Esophagus (tissue), 2 donors: ENCODE results near the gene GCA. TPM values are rescaled to one million over a fixed set of nuclear protein-coding genes. Genes with fewer than 3 reads are reported as not detected.
A peak's percentile ranks its signal among the peaks of the same experiment; 100 is the strongest.

ENCODE experiments used
- H3K27ac ChIP-seq, 2 donors: one replicate each; pipeline ENCODE4 v1.5.1; 2013; ENCODE audit warnings: low read depth in 2 of 2, mild to moderate bottlenecking in 2 of 2, inconsistent platforms in 1 of 2, low read length in 1 of 2, moderate library complexity in 1 of 2
- H3K27me3 ChIP-seq, 2 donors: one replicate each; pipeline ENCODE4 v1.6.1; 2013; ENCODE audit warnings: low read length in 2 of 2, control low read depth in 1 of 2, mild to moderate bottlenecking in 1 of 2; ENCODE audit not compliant: insufficient read depth in 2 of 2, control insufficient read depth in 1 of 2
- H3K36me3 ChIP-seq, 2 donors: one replicate each; pipeline ENCODE4 v1.6.1; 2013; ENCODE audit warnings: low read length in 1 of 2; ENCODE audit not compliant: control insufficient read depth in 2 of 2, insufficient read depth in 2 of 2
- H3K4me1 ChIP-seq, 2 donors: one replicate each; pipeline ENCODE4 v1.6.1; 2013; ENCODE audit warnings: low read length in 1 of 2; ENCODE audit not compliant: control insufficient read depth in 2 of 2, insufficient read depth in 2 of 2
- H3K4me3 ChIP-seq, 2 donors: one replicate each; pipeline ENCODE4 v1.5.1; 2013; ENCODE audit warnings: low read length in 2 of 2, mild to moderate bottlenecking in 2 of 2, low read depth in 1 of 2, moderate library complexity in 1 of 2
- H3K9me3 ChIP-seq, 2 donors: one replicate each; pipeline ENCODE4 v1.6.1; 2013; ENCODE audit warnings: mild to moderate bottlenecking in 2 of 2, low read depth in 1 of 2, low read length in 1 of 2, moderate library complexity in 1 of 2; ENCODE audit not compliant: control insufficient read depth in 2 of 2, insufficient read depth in 1 of 2
- WGBS, 2 donors: extraction: QIAGEN DNeasy Blood & Tissue Kit; methylation state at CpG; one replicate each; pipeline ENCODE4 v1.1.7; 2013; 5-methylcytosine and 5-hydroxymethylcytosine counted together
- polyA plus RNA-seq, 2 donors: library from polyadenylated mRNA; stranded (reverse); fragments of 200-250 nt; gene quantifications; one replicate each; pipeline ENCODE4 v1.2.3, GENCODE V29; 2013
- donor health status: healthy with polysubstance abuse.
- donor health status: Bipolar disorder and iron deficiency.

Gene GCA
- polyA plus RNA-seq, 2 donors = 6.5 to 7.1 TPM

GRCh38 chr2:162327806-162328205 is 16.1 kb upstream of the GCA start:
- no peaks in the 10 kb centered on the region for H3K4me1 ChIP-seq
- 95 to 96% methylated on average over 15 of the region's 15 CpGs for WGBS, 2 donors
- no peak overlapping the region for H3K27ac ChIP-seq

DNA sequence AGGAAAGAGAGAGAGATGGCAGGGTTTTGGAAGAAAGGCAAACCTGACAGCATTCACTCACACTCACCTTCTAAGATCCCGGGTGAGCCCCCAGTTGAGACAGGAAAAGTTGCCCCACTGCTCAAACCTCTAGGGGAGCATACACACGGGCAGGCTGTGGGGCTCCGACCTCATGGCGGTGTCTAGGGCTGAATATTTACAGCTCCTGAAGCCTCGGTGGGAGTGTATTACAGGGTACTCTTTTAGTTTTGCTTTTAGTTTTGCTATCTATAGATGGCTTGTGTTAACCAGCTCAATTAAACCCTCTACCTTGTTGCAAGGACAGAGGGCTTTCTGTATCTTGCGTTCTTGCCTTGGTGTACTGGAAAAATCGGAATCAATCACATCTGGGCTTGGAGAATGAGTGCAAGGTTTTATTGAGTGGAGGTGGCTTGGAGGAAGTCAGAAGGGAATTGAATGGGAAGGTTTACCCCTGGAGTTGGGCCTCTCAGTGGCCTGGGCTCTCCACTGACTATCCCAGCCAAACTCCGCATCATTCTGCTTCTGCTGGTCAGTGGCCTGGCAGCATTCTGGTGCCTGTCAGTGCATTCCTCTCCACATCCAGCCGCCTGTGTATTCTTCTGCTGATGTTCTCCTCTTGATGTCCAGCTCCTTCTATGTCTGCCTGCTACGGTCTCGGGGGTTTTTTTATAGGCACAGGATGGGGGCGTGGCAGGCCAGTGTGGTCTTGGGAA is 15.3 kb upstream of the GCA start:
- Histone ChIP-seq H3K36me3 (no peaks in the 10 kb centered on the region), H3K4me3 (no peak overlapping the region), H3K9me3 (no peaks in the 10 kb centered on the region), H3K4me1 (no peaks in the 10 kb centered on the region), H3K27ac (no peak overlapping the region), H3K27me3 (no peaks in the 10 kb centered on the region)
- WGBS, 2 donors = 94 to 96% methylated on average over 12 of the region's 12 CpGs

More at GRCh38 chr2:162327806-162328205, 16.1 kb upstream of the GCA start:
- no peaks in the 10 kb centered on the region for H3K36me3 ChIP-seq
- H3K27me3 ChIP-seq = no peaks in the 10 kb centered on the region
- no peak overlapping the region for H3K4me3 ChIP-seq
- H3K9me3 ChIP-seq = no peaks in the 10 kb centered on the region

- 78 to 83% methylated on average over 1 of the region's 1 CpG for WGBS, 2 donors
Observed at GRCh38 chr2:162330881-162331280, 13.1 kb upstream of the GCA start.

DNA sequence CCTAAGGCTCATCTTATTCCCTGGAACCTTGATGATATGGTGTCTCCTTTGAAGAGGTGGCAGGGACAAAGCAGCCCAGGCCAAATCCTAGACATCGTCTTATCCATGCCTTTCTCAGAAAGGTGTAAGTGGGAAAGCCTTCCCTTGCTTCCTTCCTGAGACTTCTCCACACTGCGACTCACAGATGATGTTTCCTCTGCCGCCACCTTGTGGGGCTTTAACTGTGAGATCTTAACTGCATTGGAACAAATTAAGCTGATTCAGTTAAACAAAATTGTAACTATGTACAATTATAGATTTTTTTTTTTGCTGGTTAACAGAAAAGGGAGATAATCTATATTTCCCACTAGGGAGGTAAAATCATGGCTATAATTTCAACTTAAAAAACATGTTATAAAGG is 10.0 kb upstream of the GCA start:
- Histone ChIP-seq H3K27ac (no peak overlapping the region), H3K27me3 (no peaks in the 10 kb centered on the region), H3K9me3 (no peaks in the 10 kb centered on the region), H3K4me3 (no peak overlapping the region), H3K36me3 (no peaks in the 10 kb centered on the region), H3K4me1 (no peaks in the 10 kb centered on the region)
- WGBS, 2 donors = 46 to 50% methylated on average over 3 of the region's 3 CpGs

More at GRCh38 chr2:162330881-162331280, 13.1 kb upstream of the GCA start:
- Histone ChIP-seq H3K27ac (no peak overlapping the region), H3K36me3 (no peaks in the 10 kb centered on the region), H3K9me3 (no peaks in the 10 kb centered on the region), H3K27me3 (no peaks in the 10 kb centered on the region), H3K4me3 (no peak overlapping the region), H3K4me1 (no peaks in the 10 kb centered on the region)

DNA sequence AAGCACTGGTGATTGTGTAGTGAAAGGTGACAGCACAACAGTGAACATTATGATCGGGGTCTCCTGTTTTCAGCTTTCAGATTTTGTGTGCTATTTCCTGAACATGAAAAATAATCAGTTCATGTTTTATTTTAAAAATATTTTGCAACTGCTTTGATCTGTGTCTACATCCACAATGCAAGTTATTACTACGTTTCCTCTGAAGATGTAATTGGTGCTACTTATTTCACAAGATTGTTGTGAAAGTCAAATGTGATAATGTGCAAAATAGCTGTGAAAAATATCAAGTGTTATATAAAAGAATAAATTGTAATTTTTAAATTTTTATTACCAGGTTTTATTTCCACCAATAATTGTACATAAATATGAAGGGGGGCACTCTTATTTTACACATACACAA is 6.1 kb upstream of the GCA start:
- no peak overlapping the region for H3K27ac ChIP-seq
- H3K27me3 ChIP-seq = no peaks in the 10 kb centered on the region
- WGBS, 2 donors = 87 to 92% methylated on average over 2 of the region's 2 CpGs
- H3K36me3 ChIP-seq = no peaks in the 10 kb centered on the region
- no peak overlapping the region for H3K4me3 ChIP-seq
- no peaks in the 10 kb centered on the region for H3K9me3 ChIP-seq
- H3K4me1 ChIP-seq = no peaks in the 10 kb centered on the region

DNA sequence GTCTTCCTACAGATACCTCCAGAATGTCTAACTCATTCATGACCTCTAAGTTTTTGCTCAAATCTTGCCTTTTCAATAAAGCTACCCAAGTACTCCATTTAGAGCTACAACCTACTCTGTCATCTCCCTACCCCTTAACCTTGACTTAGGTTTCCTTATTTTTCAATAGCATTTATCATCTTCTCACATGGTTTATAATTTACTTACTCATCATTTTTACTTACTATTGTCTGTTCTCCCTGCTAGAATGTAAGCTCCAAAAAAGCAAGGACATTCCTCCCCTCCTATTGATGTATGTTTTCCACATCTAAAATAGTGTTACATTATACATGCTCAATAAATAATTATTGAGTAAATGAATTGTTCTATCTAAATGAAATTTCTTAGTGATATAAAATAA is 3.1 kb upstream of the GCA start:
- H3K4me1 ChIP-seq = no peaks in the 10 kb centered on the region
- no peaks in the 10 kb centered on the region for H3K27me3 ChIP-seq
- H3K4me3 ChIP-seq = no peak overlapping the region
- no peaks in the 10 kb centered on the region for H3K36me3 ChIP-seq
- H3K27ac ChIP-seq = no peak overlapping the region
- H3K9me3 ChIP-seq = no peaks in the 10 kb centered on the region

- Histone ChIP-seq H3K27ac (no peak overlapping the region), H3K4me1 (no peaks in the 10 kb centered on the region), H3K4me3 (no peak overlapping the region), H3K9me3 (no peaks in the 10 kb centered on the region), H3K27me3 (no peaks in the 10 kb centered on the region), H3K36me3 (no peaks in the 10 kb centered on the region)
- WGBS, 2 donors = 43 to 61% methylated on average over 3 of the region's 3 CpGs
Observed at GRCh38 chr2:162342321-162342720, 1.6 kb upstream of the GCA start.

DNA sequence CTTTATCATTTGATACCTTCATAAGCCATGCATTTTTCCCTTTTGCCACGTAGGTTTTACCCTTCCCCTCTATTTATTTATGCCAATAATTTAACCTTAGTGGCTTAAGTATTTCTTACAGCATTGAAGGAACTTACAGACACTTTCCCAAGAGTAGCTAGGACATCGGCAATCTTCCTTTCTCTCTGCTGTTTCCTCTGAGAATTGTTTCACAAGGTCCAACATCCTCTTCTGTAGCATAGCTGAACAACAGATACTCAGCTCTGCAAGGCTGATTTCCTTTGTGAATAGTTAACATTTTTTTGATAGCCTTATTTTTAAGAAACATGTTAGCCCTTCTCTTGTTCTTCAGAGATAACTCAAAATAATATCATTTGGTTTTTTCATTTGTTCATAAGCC is 1.1 kb upstream of the GCA start:
- Histone ChIP-seq H3K4me3 (no peak overlapping the region), H3K27me3 (no peaks in the 10 kb centered on the region), H3K9me3 (no peaks in the 10 kb centered on the region), H3K4me1 (no peaks in the 10 kb centered on the region), H3K27ac (no peak overlapping the region), H3K36me3 (no peaks in the 10 kb centered on the region)
- WGBS, 2 donors = 77 to 86% methylated on average over 2 of the region's 2 CpGs

DNA sequence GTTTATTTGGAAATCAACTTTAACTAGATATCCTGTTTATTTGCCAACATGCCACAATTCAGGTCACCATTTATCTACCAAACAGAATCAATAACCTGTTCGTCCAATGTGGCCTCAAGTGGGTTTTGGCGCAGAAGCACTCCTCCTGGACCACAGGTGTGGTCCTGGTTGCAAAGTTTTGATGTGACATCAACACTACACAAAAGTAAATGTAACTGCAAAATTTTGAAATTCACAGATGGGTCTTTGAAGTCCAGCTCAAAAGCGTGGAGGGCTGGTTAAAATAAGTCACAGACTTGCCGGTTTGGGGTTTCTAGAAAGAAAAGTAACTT is 474 bp upstream of the GCA start:
- no peaks in the 10 kb centered on the region for H3K4me1 ChIP-seq
- WGBS, 2 donors = 47 to 53% methylated on average over 4 of the region's 4 CpGs
- peak overlapping the region; percentile 78 to 93 for H3K4me3 ChIP-seq
- no peak overlapping the region for H3K27ac ChIP-seq
- H3K9me3 ChIP-seq = no peaks in the 10 kb centered on the region
- no peaks in the 10 kb centered on the region for H3K27me3 ChIP-seq
- H3K36me3 ChIP-seq = no peaks in the 10 kb centered on the region

- WGBS, 2 donors = 5 to 7% methylated on average over 8 of the region's 8 CpGs
- no peaks in the 10 kb centered on the region for H3K9me3 ChIP-seq
- no peaks in the 10 kb centered on the region for H3K36me3 ChIP-seq
- H3K27ac ChIP-seq = peak overlapping the region; percentile 89 to 95
- peak overlapping the region; percentile 78 to 93 for H3K4me3 ChIP-seq
- no peaks in the 10 kb centered on the region for H3K27me3 ChIP-seq
- no peaks in the 10 kb centered on the region for H3K4me1 ChIP-seq
Observed at GRCh38 chr2:162344617-162344950, 652 bp downstream of the GCA start.
